Activated T-helper 2 cell treated with anti-CD3 and anti-CD28 coated beads, Interferon-gamma antibody, Interleukin-2, Interleukin-4, amounts not matched to agents 10 μg/mL and 5 μg/mL and 100 μg/mL, durations not matched to agents 14 hours and 24 hours and 36 hours (primary cell): ENCODE results near the gene LRCOL1. TPM values are rescaled to one million over a fixed set of nuclear protein-coding genes. Genes with fewer than 3 reads are reported as not detected.

Experiments
- DNase-seq: peaks from one replicate; pipeline ENCODE4 v3.0.0; 2021; ENCODE audit warnings: low spot score
- H3K27ac Mint-ChIP-seq: one replicate; pipeline ENCODE4 v1.8.0; 2021; ENCODE audit warnings: mixed read lengths
- H3K27me3 Mint-ChIP-seq: one replicate; pipeline ENCODE4 v1.8.0; 2021; ENCODE audit warnings: low read depth, mixed read lengths
- H3K36me3 Mint-ChIP-seq: one replicate; pipeline ENCODE4 v1.8.0; 2021; ENCODE audit warnings: low read depth, mixed read lengths
- H3K4me1 Mint-ChIP-seq: one replicate; pipeline ENCODE4 v1.8.0; 2021; ENCODE audit warnings: low read depth, mixed read lengths
- H3K4me3 Mint-ChIP-seq: one replicate; pipeline ENCODE4 v1.8.0; 2021; ENCODE audit warnings: low read depth, mild to moderate bottlenecking, moderate library complexity, mixed read lengths
- H3K9me3 Mint-ChIP-seq: one replicate; pipeline ENCODE4 v1.8.0; 2021; ENCODE audit warnings: mixed read lengths
- intact Hi-C: fragments of 100-400 bp; cut with micrococcal nuclease; formaldehyde crosslinking; loops from one replicate; pipeline ENCODE4 v1.15.1; 2023
- total RNA-seq: library from RNA; stranded (reverse); gene quantifications from 2 replicates; pipeline ENCODE4 v1.2.3, GENCODE V29; 2022

Gene LRCOL1
- total RNA-seq, 1 donor from 2014 or later: not detected

GRCh38 chr12:132575661-132576060, 34.7 kb downstream of the LRCOL1 start:
- Mint-ChIP-seq H3K27ac (no peak overlapping the region), H3K9me3 (no peaks in the 10 kb centered on the region), H3K4me1 (no peaks in the 10 kb centered on the region), H3K4me3 (no peak overlapping the region), H3K27me3 (no peaks in the 10 kb centered on the region), H3K36me3 (peaks cover 9% of the 10 kb centered on the region)
- intact Hi-C loops: no loop called here
- no peak for DNase-seq

- Mint-ChIP-seq H3K36me3 (peaks cover 6% of the 10 kb centered on the region), H3K9me3 (no peaks in the 10 kb centered on the region), H3K27me3 (no peaks in the 10 kb centered on the region), H3K4me1 (no peaks in the 10 kb centered on the region), H3K4me3 (no peak overlapping the region), H3K27ac (no peak overlapping the region)
- intact Hi-C loops: no loop called here
- no peak for DNase-seq
Measured at GRCh38 chr12:132574271-132574996, 35.9 kb downstream of the LRCOL1 start.

- no peaks in the 10 kb centered on the region for H3K9me3 Mint-ChIP-seq
- H3K27ac Mint-ChIP-seq: no peak overlapping the region
- H3K4me1 Mint-ChIP-seq: no peaks in the 10 kb centered on the region
- intact Hi-C loops: no loop called here
- no peak for DNase-seq
- H3K36me3 Mint-ChIP-seq: peaks cover 6% of the 10 kb centered on the region
- no peak overlapping the region for H3K4me3 Mint-ChIP-seq
- H3K27me3 Mint-ChIP-seq: no peaks in the 10 kb centered on the region
Measured at GRCh38 chr12:132572801-132573760, 37.3 kb downstream of the LRCOL1 start.

DNA sequence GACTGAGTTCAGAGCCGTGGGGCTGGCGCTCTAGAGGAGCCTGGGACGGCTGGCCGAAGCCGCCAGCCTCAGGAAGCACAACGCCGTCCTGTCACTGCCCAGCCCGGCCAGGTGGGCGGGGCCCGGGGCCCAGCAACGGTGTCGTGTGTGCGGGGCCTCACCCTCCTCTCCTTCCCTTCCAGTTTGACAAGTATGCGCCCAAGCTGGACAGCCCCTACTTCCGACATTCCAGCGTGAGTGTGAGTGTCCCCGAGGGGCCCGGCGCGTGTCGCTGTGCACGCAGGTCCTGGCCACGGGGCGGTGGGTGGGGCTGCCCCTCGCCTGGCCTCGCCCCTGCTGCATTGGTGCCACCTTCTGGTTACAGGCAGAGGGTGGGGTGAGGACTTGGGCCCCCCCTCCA, 38.3 kb downstream of the LRCOL1 start:
- DNase-seq: no peak
- H3K36me3 Mint-ChIP-seq: peaks cover 2% of the 10 kb centered on the region
- no peaks in the 10 kb centered on the region for H3K4me1 Mint-ChIP-seq
- no peak overlapping the region for H3K4me3 Mint-ChIP-seq
- no peaks in the 10 kb centered on the region for H3K27me3 Mint-ChIP-seq
- H3K9me3 Mint-ChIP-seq: no peaks in the 10 kb centered on the region
- intact Hi-C loops: no loop called here
- H3K27ac Mint-ChIP-seq: no peak overlapping the region

DNA sequence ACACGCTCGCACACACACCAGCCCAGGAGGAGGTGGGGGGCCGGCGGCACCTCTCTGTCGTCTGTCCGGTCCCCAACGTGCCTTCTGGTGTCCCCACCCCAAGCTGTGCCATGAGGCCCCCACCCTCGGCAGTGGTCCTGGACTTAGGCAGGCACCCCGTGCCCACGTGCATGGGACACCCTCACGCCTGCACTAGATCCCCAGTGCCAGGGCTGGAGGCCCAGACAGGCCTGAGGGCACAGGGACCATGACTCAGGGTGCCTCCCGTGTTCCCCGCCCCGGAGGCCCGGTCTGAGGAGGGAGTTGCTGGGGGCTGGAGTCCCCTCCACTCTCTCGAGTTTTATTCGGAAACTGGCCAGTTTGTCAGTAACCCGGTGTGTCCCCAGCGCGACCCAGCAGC, 38.8 kb downstream of the LRCOL1 start:
- no peak for DNase-seq
- Mint-ChIP-seq H3K27ac (no peak overlapping the region), H3K27me3 (no peaks in the 10 kb centered on the region), H3K9me3 (no peaks in the 10 kb centered on the region), H3K4me3 (no peak overlapping the region), H3K36me3 (peaks cover 2% of the 10 kb centered on the region), H3K4me1 (no peaks in the 10 kb centered on the region)
- intact Hi-C loops: no loop called here

- H3K9me3 Mint-ChIP-seq: no peaks in the 10 kb centered on the region
Measured at GRCh38 chr12:132571051-132571450, 39.3 kb downstream of the LRCOL1 start.

DNA sequence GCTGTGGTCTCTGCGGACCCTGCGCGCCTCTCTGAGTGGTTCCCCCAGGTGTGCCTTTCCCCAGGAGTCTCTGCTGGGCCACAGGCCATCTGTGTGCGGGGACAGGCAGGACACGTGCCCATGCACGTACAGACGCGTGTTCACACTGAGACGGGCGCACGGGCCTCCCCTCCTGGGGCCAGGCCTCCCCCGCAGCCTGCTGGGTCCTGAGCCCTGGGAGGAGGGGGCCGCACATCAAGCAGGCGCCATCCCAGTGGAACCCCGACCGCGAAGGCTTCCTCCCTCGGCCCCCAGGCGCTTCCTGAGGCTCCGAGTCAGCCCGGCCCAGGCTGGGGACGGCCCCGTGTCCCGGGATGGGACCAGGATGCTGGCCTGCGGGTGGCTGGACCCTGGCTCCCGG, 39.7 kb downstream of the LRCOL1 start:
- Mint-ChIP-seq H3K36me3 (peaks cover 2% of the 10 kb centered on the region), H3K4me1 (no peaks in the 10 kb centered on the region), H3K27ac (no peak overlapping the region), H3K4me3 (no peak overlapping the region), H3K9me3 (no peaks in the 10 kb centered on the region), H3K27me3 (no peaks in the 10 kb centered on the region)
- intact Hi-C loops: no loop called here
- no peak for DNase-seq

More at GRCh38 chr12:132571051-132571450, 39.3 kb downstream of the LRCOL1 start:
- Mint-ChIP-seq H3K27me3 (no peaks in the 10 kb centered on the region), H3K36me3 (peaks cover 2% of the 10 kb centered on the region), H3K4me1 (no peaks in the 10 kb centered on the region), H3K4me3 (no peak overlapping the region), H3K27ac (no peak overlapping the region)
- intact Hi-C loops: no loop called here
- no peak for DNase-seq

DNA sequence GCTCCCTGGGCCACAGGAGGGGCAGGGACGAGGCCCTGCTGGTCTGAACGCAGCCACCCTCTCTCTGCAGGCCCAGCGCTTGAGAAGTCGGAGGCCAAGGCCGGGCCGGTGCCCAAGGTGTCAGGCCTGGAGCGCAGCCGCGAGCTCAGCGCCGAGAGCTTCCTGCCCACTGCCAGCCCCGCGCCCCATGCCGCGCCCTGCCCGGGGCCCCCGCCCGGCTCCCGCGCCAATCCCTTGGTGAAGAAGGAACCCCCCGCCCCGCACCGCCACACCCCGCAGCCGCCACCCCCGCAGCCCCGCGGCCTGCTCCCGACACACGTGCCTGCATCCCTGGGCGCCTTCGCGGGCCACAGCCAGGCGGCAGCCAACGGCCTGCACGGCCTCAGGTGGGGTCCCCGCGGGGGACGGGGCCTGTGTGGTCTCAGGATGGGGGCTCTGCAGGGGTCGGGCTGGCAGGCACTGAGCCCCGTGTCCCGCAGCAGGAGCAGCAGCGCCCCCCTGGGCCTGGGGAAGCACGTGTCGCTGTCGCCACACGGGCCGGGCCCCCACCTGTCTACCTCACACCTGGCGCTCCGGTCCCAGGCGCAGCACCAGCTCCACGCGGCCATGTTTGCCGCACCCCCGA, 40.4 kb downstream of the LRCOL1 start:
- H3K4me3 Mint-ChIP-seq: no peak overlapping the region
- no peak overlapping the region for H3K27ac Mint-ChIP-seq
- H3K27me3 Mint-ChIP-seq: no peaks in the 10 kb centered on the region
- intact Hi-C loops: no loop called here
- H3K9me3 Mint-ChIP-seq: no peaks in the 10 kb centered on the region
- no peak for DNase-seq
- H3K36me3 Mint-ChIP-seq: peaks cover 2% of the 10 kb centered on the region
- H3K4me1 Mint-ChIP-seq: no peaks in the 10 kb centered on the region

DNA sequence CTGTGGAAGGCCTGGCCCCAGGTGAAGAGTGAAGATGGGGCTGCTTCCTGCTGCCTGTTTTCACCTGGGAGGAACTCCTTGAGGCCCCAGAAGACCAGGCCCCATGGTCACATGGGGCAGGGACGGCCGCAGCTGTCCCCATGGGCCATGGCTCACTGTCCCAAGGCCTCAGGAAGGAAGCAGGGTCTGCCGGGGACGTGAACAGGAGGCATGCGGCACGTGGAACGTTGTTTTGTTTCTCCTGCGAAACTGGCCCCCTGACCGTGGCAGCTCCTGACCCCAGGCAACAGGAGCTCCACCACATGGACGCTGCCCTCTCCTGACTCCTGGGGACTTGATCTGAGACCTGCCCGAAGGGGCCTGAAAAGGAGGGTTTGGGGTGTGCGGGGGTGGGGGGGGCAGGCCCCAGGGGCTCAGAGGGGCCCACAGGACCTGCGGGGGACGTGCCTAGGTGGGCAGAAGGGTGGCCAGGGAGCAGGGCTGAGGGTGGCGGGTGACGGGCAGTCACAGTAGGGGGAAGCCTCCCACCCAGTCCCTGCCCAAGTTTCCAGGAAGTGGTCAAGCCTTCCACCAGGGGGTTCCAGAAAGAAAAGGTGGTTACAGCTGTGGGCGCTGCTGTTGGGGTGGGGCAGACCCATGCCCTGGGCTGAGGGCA, 41.4 kb downstream of the LRCOL1 start:
- H3K4me1 Mint-ChIP-seq: no peaks in the 10 kb centered on the region
- no peak for DNase-seq
- no peak overlapping the region for H3K4me3 Mint-ChIP-seq
- no peaks in the 10 kb centered on the region for H3K27me3 Mint-ChIP-seq
- peaks cover 2% of the 10 kb centered on the region for H3K36me3 Mint-ChIP-seq
- intact Hi-C loops: no loop called here
- H3K9me3 Mint-ChIP-seq: no peaks in the 10 kb centered on the region
- H3K27ac Mint-ChIP-seq: no peak overlapping the region

DNA sequence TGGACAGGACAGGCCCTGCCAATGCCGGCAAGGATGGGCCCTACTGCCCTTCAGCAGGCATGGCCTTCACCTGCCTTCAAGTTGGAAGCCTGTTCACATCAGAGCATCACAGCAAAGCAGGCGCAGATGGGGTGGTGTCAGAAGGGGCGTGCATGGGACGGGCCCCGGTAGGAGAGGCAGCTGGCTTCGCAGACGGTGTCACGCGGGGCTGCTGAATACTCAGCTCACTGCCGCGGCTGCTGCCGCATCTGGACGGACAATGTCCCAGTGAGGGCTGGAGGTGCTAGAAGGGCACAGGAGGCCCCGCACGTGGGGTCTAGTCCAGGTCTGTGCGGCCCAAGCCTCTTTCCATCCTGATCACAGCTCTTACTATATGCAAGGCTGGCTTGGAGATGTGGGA, 42.1 kb downstream of the LRCOL1 start:
- no peak overlapping the region for H3K4me3 Mint-ChIP-seq
- no peak overlapping the region for H3K27ac Mint-ChIP-seq
- peaks cover 2% of the 10 kb centered on the region for H3K36me3 Mint-ChIP-seq
- no peaks in the 10 kb centered on the region for H3K27me3 Mint-ChIP-seq
- no peaks in the 10 kb centered on the region for H3K4me1 Mint-ChIP-seq
- intact Hi-C loops: no loop called here
- no peak for DNase-seq
- no peaks in the 10 kb centered on the region for H3K9me3 Mint-ChIP-seq

DNA sequence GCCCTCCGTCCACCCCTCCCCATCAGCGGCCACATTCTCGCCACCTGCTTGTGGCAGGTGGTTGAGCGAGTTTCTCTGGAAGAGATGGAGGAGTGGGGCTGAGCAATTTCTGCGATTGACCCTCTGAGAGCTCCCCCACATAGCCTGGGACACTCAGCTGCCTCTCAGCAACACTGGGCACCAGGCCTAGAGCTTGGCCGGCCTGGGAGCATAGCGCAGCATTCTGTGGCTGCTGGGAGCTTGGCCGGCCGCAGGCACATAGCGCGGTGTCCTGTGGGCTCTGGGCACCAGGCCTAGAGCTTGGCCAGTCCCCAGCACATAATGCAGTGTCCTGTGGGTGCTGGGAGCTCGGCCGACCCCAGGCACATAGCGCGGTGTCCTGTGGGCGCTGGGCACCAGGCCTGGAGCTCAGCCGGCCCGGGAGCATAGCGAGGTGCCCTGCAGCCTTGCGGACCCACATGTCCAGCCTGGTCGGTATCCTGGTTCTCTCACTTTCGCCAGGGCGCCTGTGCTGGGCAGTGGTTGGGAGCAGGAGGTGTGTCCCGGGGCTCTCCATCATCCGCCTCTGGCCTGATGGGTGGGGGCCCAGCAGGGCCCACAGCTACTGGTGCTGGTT, 43.8 kb downstream of the LRCOL1 start:
- Mint-ChIP-seq H3K27ac (no peak overlapping the region), H3K27me3 (no peaks in the 10 kb centered on the region), H3K4me3 (no peak overlapping the region), H3K4me1 (no peaks in the 10 kb centered on the region), H3K36me3 (peaks cover 2% of the 10 kb centered on the region), H3K9me3 (no peaks in the 10 kb centered on the region)
- intact Hi-C loops: no loop called here
- DNase-seq: no peak

DNA sequence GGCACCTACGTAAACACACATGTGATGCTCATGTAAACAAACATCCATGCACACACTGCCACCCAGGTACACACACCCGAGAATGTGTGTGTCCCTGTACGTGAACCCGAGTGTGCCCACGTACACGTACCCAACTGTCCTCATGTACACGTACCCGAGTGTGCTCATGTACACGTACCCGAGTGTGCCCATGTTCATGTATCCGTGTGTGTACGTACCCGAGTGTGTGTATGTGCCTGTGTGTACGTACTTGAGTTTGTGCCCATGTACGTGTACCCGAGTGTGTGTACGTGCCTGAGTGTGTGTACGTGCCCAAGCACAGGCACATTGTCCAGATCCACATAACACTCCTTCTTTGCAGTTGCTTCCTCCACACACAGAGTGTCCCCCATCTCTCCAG, 45.0 kb downstream of the LRCOL1 start:
- Mint-ChIP-seq H3K4me3 (no peak overlapping the region), H3K4me1 (peaks cover 1% of the 10 kb centered on the region), H3K27me3 (no peaks in the 10 kb centered on the region), H3K27ac (no peak overlapping the region), H3K9me3 (no peaks in the 10 kb centered on the region), H3K36me3 (no peaks in the 10 kb centered on the region)
- intact Hi-C loops: no loop called here
- DNase-seq: no peak
